B cell (primary cell): ENCODE measurements around the gene EMX2. TPM values are rescaled to one million over a fixed set of nuclear protein-coding genes. Genes with fewer than 3 reads are reported as not detected.

Source experiments
- ATAC-seq: fragments of 200-7000 bp; cut with Tn5 transposase; one replicate; pipeline ENCODE4 v1.10.0; 2021; ENCODE audit warnings: low read depth, mild to moderate bottlenecking, moderate number of reproducible peaks, moderate library complexity
- CTCF ChIA-PET: fragments of 350-600 bp; sonication (Branson Sonifier 250); formaldehyde crosslinking; loops from one replicate; lab custom pipeline; 2021; ENCODE audit warnings: antibody characterized with exemption, inconsistent platforms; lab: Charles Lee
- POLR2A ChIA-PET: fragments of 350-600 bp; sonication (Branson Sonifier 250); formaldehyde crosslinking; loops from one replicate; lab custom pipeline; 2021; ENCODE audit warnings: antibody characterized with exemption; lab: Charles Lee
- DNase-seq: peaks from one replicate; pipeline ENCODE4 v3.0.0; 2013
- H2AFZ ChIP-seq: 2 replicates; pipeline ENCODE4 v1.6.1; 2012; ENCODE audit warnings: mild to moderate bottlenecking, low read depth, low read length; ENCODE audit not compliant: insufficient read depth, poor library complexity, severe bottlenecking
- H3K27ac ChIP-seq, 2 donors: 1 replicate in 1 of 2; 2 replicates in 1 of 2; pipeline ENCODE4 v1.5.1; 2012 to 2013; ENCODE audit warnings: low read length in 2 of 2, mild to moderate bottlenecking in 2 of 2, moderate library complexity in 1 of 2
- H3K27me3 ChIP-seq, 4 experiments: fragments of 200-600 bp in 1 of 4; sonication (generic) in 1 of 4; replicated peaks in 1 of 4; 1 replicate in 2 of 4; 2 replicates in 2 of 4; pipeline versions ENCODE4 v1.6.1 to v1.7.0; 2013 to 2016; ENCODE audit warnings: low read length in 3 of 4, mild to moderate bottlenecking in 2 of 4, mixed read lengths in 1 of 4, moderate library complexity in 1 of 4; ENCODE audit not compliant: insufficient read depth in 4 of 4, control insufficient read depth in 3 of 4; ENCODE audit errors: control extremely low read depth in 1 of 4
- H3K36me3 ChIP-seq, 2 experiments: replicated peaks in 1 of 2; 1 replicate in 1 of 2; 2 replicates in 1 of 2; pipeline versions ENCODE4 v1.6.1 to v1.7.1; 2013; ENCODE audit warnings: low read length in 1 of 2; ENCODE audit not compliant: insufficient read depth in 2 of 2, control insufficient read depth in 1 of 2; ENCODE audit errors: control extremely low read depth in 1 of 2, extremely low read depth in 1 of 2
- H3K4me1 ChIP-seq, 2 donors: fragments of 200-600 bp in 1 of 2; sonication (generic) in 1 of 2; 1 replicate in 1 of 2; 2 replicates in 1 of 2; pipeline versions ENCODE4 v1.5.1 to v1.6.1; 2013 to 2017; ENCODE audit warnings: low read length in 2 of 2; ENCODE audit not compliant: control insufficient read depth in 2 of 2, insufficient read depth in 2 of 2
- H3K4me2 ChIP-seq: replicated peaks from 2 replicates; pipeline ENCODE3; 2012; ENCODE audit warnings: mild to moderate bottlenecking, low read depth, low read length; ENCODE audit not compliant: poor library complexity, severe bottlenecking
- H3K4me3 ChIP-seq, 5 experiments: fragments of 200-600 bp in 1 of 5; sonication (generic) in 1 of 5; 1 replicate in 3 of 5; 2 replicates in 2 of 5; pipeline versions ENCODE4 v1.5.1 to v1.7.0; 2011 to 2016; ENCODE audit warnings: low read length in 4 of 5, mild to moderate bottlenecking in 4 of 5, low read depth in 2 of 5, control low read depth in 1 of 5, moderate library complexity in 1 of 5; ENCODE audit not compliant: insufficient read depth in 1 of 5; ENCODE audit errors: control extremely low read depth in 1 of 5, extremely low read depth in 1 of 5
- H3K79me2 ChIP-seq: fragments of 200-600 bp; sonication (generic); one replicate; pipeline ENCODE4 v1.6.0; 2016; ENCODE audit warnings: low read length; ENCODE audit not compliant: control insufficient read depth, insufficient read depth
- H3K9ac ChIP-seq: fragments of 200-600 bp; sonication (generic); 2 replicates; pipeline ENCODE4 v1.6.1; 2017; ENCODE audit warnings: mild to moderate bottlenecking, low read length, moderate library complexity
- H3K9me3 ChIP-seq, 3 donors: one replicate each; pipeline versions ENCODE4 v1.6.1 to v1.7.1; 2013; ENCODE audit warnings: low read length in 2 of 3; ENCODE audit not compliant: control insufficient read depth in 2 of 3, insufficient read depth in 1 of 3; ENCODE audit errors: control extremely low read depth in 1 of 3
- H4K20me1 ChIP-seq: 2 replicates; pipeline ENCODE4 v1.6.0; 2012; ENCODE audit warnings: mild to moderate bottlenecking, low read length; ENCODE audit not compliant: insufficient read depth, control insufficient read depth, poor library complexity, severe bottlenecking
- H3K27ac Mint-ChIP-seq: one replicate; pipeline ENCODE4 v1.8.0; 2021; ENCODE audit warnings: mixed read lengths
- H3K27me3 Mint-ChIP-seq: one replicate; pipeline ENCODE4 v1.8.0; 2021; ENCODE audit warnings: mixed read lengths
- H3K4me1 Mint-ChIP-seq: one replicate; pipeline ENCODE4 v1.8.0; 2021; ENCODE audit warnings: mixed read lengths
- H3K4me3 Mint-ChIP-seq: one replicate; pipeline ENCODE4 v1.8.0; 2021; ENCODE audit warnings: mixed read lengths
- H3K9me3 Mint-ChIP-seq: one replicate; pipeline ENCODE4 v1.8.0; 2022; ENCODE audit warnings: mixed read lengths; ENCODE audit not compliant: insufficient read depth
- EZH2 ChIP-seq: IDR thresholded peaks from 2 replicates; pipeline ENCODE4 v1.6.1; 2012; ENCODE audit warnings: borderline replicate concordance, low read depth, mild to moderate bottlenecking, moderate library complexity, low read length; ENCODE audit not compliant: insufficient read depth, poor library complexity, severe bottlenecking
- WGBS: methylation state at CpG from one replicate; pipeline ENCODE4 v1.1.5; 2013; ENCODE audit warnings: missing lambda C conversion rate; ENCODE audit not compliant: insufficient coverage; 5-methylcytosine and 5-hydroxymethylcytosine counted together
- intact Hi-C: fragments of 100-400 bp; cut with micrococcal nuclease; formaldehyde crosslinking; loops from one replicate; pipeline ENCODE4 v1.10.0; 2022
- polyA plus RNA-seq: library from polyadenylated mRNA; depleted of rRNA; stranded (reverse); fragments of >200 nt; gene quantifications from 2 replicates; pipeline ENCODE4 v1.2.3, GENCODE V29; 2012
- total RNA-seq, 2 donors: library from RNA; stranded (reverse); fragments of 120-200 nt in 1 of 2; gene quantifications; 1 replicate in 1 of 2; 2 replicates in 1 of 2; pipeline versions ENCODE4 v1.2.3 to v1.2.4, GENCODE V29; 2013 to 2022
- TF ChIP-seq, protein P1 (sequence below): fragments of 200-600 bp; IDR thresholded peaks from one replicate; pipeline ENCODE4 v1.8.0; 2022; ENCODE audit warnings: antibody characterized with exemption, mild to moderate bottlenecking

EMX2 gene
- total and polyA plus RNA-seq, 2 donors (not counting 1 experiment from before 2014, with no cell fraction given) = not detected

DNA sequence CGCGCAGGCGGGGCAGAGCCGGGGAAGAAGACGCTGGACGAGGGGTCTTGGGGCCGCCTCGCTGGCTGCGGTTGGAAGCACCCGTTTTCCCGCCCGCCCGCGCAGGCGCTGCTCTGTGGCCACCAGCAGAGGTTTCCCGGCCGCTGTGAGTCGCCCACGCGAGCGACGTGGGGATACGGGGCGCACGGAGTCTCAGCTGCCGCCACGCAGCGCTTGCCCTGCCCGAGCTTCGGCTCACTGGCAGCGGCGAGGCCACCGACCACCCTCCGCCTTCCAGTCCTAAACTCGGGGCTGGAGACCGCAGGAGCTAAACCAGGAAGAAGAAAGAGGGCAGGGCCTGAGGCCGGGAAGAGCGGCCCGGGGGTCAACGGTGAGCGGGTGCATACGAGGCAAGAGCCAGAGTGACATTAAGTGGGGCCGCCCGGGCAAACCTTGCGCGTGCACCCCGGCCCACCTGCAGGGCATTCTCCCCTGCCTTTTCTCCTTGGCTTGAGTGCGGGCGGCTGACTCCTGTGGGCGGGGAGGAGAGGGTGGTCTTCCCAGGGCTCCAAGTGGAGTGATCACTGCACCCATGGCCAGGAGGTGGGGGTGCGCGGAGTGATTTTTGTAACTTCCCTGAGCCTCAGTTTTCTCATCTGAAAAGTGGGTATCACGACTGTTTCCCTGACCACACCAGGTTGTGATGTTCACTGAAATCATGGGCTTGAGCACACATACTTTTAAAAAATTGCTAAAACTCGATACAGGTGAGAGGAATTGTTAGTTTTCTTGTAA, 7.1 kb upstream of the EMX2 start:
- intact Hi-C loops = no loop called here
- H3K4me3 Mint-ChIP-seq = no peak overlapping the region
- Histone ChIP-seq H4K20me1 (no peaks in the 10 kb centered on the region), H3K36me3 (no peaks in the 10 kb centered on the region), H3K4me3 (no peak overlapping the region), H3K4me2 (no peak overlapping the region), H3K9me3 (peaks cover 0 to 20% (median 0%) of the 10 kb centered on the region in 3 donors), H3K79me2 (no peaks in the 10 kb centered on the region), H3K4me1 (peaks cover 3 to 8% of the 10 kb centered on the region in 2 donors), H2AFZ (no peak overlapping the region), H3K9ac (no peak overlapping the region), H3K27ac (no peak overlapping the region), H3K27me3 (peaks cover 0 to 96% (median 54%) of the 10 kb centered on the region in 4 experiments)
- TF ChIP-seq, protein P1, sequence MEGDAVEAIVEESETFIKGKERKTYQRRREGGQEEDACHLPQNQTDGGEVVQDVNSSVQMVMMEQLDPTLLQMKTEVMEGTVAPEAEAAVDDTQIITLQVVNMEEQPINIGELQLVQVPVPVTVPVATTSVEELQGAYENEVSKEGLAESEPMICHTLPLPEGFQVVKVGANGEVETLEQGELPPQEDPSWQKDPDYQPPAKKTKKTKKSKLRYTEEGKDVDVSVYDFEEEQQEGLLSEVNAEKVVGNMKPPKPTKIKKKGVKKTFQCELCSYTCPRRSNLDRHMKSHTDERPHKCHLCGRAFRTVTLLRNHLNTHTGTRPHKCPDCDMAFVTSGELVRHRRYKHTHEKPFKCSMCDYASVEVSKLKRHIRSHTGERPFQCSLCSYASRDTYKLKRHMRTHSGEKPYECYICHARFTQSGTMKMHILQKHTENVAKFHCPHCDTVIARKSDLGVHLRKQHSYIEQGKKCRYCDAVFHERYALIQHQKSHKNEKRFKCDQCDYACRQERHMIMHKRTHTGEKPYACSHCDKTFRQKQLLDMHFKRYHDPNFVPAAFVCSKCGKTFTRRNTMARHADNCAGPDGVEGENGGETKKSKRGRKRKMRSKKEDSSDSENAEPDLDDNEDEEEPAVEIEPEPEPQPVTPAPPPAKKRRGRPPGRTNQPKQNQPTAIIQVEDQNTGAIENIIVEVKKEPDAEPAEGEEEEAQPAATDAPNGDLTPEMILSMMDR = no peak
- no peak for TF ChIP-seq EZH2
- no peak for DNase-seq
- no peak overlapping the region for H3K27ac Mint-ChIP-seq
- 8% methylated on average over 49 of the region's 54 CpGs for WGBS
- H3K4me1 Mint-ChIP-seq = peaks cover 7% of the 10 kb centered on the region
- POLR2A ChIA-PET = no interaction called here
- CTCF ChIA-PET = no interaction called here
- no peaks in the 10 kb centered on the region for H3K9me3 Mint-ChIP-seq
- ATAC-seq = no peak
- peaks cover 60% of the 10 kb centered on the region for H3K27me3 Mint-ChIP-seq
